ENCODE results near the gene MBTPS1. TPM values are rescaled to one million over a fixed set of nuclear protein-coding genes. Genes with fewer than 3 reads are reported as not detected.
A peak's percentile ranks its signal among the peaks of the same experiment; 100 is the strongest.

The MBTPS1 gene
- total and polyA plus RNA-seq, 2 experiments from 2014 or later, result 61.0 to 69.7 TPM

GRCh38 chr16:84016477-84016876, 100.3 kb downstream of the MBTPS1 start:
- TF ChIP-seq, protein P1, sequence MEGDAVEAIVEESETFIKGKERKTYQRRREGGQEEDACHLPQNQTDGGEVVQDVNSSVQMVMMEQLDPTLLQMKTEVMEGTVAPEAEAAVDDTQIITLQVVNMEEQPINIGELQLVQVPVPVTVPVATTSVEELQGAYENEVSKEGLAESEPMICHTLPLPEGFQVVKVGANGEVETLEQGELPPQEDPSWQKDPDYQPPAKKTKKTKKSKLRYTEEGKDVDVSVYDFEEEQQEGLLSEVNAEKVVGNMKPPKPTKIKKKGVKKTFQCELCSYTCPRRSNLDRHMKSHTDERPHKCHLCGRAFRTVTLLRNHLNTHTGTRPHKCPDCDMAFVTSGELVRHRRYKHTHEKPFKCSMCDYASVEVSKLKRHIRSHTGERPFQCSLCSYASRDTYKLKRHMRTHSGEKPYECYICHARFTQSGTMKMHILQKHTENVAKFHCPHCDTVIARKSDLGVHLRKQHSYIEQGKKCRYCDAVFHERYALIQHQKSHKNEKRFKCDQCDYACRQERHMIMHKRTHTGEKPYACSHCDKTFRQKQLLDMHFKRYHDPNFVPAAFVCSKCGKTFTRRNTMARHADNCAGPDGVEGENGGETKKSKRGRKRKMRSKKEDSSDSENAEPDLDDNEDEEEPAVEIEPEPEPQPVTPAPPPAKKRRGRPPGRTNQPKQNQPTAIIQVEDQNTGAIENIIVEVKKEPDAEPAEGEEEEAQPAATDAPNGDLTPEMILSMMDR (IDR thresholded peaks at IDR 0.05; ENCODE audit: low read depth, low read length), result no peak
- Histone ChIP-seq H3K36me3 (no peaks in the 10 kb centered on the region), H3K4me1 (ENCODE audit: low read depth) (no peaks in the 10 kb centered on the region), H3K27ac (no peak overlapping the region), H3K9me3 (ENCODE audit: low read depth) (no peaks in the 10 kb centered on the region), H3K27me3 (no peaks in the 10 kb centered on the region), H3K4me3 (no peak overlapping the region)
- DNase-seq (ENCODE audit: low read depth in 1 of 2, low spot score in 1 of 2), result no peak

DNA sequence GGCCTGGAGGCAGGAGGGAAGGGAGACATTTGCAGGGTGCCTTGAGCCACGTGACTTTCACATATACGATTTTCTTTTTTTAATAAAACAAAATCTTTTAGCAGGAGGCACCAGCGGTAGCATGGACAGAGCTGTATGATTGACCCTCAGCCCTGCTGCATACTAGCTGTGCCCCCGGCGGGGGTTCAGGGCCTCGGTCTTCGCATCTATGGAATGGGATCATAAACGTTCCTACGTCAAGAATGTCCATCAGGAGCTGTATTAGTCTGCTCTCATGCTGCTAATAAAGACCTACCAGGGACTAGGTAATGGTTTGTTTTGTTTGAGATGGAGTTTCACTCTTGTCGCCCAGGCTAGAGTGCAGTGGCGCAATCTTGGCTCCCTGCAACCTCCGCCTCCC, 101.3 kb downstream of the MBTPS1 start:
- Histone ChIP-seq H3K27ac (no peak overlapping the region), H3K4me3 (no peak overlapping the region), H3K36me3 (no peaks in the 10 kb centered on the region), H3K27me3 (no peaks in the 10 kb centered on the region), H3K9me3 (ENCODE audit: low read depth) (no peaks in the 10 kb centered on the region), H3K4me1 (ENCODE audit: low read depth) (no peaks in the 10 kb centered on the region)
- DNase-seq (ENCODE audit: low read depth in 1 of 2, low spot score in 1 of 2), result no peak
- TF ChIP-seq, protein P1 (IDR thresholded peaks at IDR 0.05; ENCODE audit: low read depth, low read length), result no peak

DNA sequence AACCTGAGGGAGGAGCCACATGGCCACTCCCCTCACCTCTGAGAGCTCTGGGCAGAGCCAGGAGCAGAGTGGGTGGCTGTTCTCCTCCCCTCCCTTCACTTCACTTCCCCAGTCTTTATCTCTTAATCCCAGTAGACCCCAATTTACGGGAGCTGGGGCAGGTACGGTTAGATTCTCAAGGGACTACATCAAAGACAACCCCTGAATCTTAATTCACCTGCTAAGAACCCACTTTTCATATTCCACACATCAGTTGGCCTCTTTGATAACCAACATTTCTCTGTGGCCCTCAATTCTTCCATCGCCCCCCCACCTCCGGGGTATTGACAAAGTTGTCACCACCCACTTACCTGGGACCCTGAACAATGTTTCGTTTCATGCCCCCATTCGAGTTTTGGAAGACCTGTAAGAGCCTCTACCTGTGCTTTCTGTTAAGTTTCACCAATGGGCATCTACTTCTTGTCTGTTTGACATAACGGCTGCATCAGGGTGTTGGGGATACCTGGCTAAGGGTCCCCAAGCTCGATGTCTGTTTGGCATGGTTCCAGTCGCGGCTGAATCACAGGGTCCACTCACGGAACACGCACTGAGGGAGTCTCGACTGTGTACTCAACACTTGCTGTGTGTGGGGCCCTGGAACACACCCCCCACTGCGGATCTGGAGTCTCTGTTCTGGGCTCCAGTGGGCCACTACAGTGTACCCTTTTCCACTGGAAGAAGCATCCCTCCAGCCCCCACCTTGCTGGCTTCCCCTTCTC, 102.0 kb downstream of the MBTPS1 start:
- H3K36me3 ChIP-seq, result no peaks in the 10 kb centered on the region
- no peaks in the 10 kb centered on the region for H3K27me3 ChIP-seq
- DNase-seq (ENCODE audit: low read depth in 1 of 2, low spot score in 1 of 2), result no peak
- TF ChIP-seq, protein P1 (IDR thresholded peaks at IDR 0.05; ENCODE audit: low read depth, low read length), result no peak
- H3K4me3 ChIP-seq, result no peak overlapping the region
- H3K9me3 ChIP-seq (ENCODE audit: low read depth), result no peaks in the 10 kb centered on the region
- H3K27ac ChIP-seq, result no peak overlapping the region
- no peaks in the 10 kb centered on the region for H3K4me1 ChIP-seq (ENCODE audit: low read depth)

GRCh38 chr16:84013787-84014569, 102.8 kb downstream of the MBTPS1 start:
- Histone ChIP-seq H3K36me3 (no peaks in the 10 kb centered on the region), H3K9me3 (ENCODE audit: low read depth) (no peaks in the 10 kb centered on the region), H3K27ac (no peak overlapping the region), H3K4me1 (ENCODE audit: low read depth) (no peaks in the 10 kb centered on the region), H3K4me3 (no peak overlapping the region), H3K27me3 (no peaks in the 10 kb centered on the region)
- DNase-seq (ENCODE audit: low read depth in 1 of 2, low spot score in 1 of 2), result peak; percentile 41 to 85
- TF ChIP-seq, protein P1 (IDR thresholded peaks at IDR 0.05; ENCODE audit: low read depth, low read length), result no peak

DNA sequence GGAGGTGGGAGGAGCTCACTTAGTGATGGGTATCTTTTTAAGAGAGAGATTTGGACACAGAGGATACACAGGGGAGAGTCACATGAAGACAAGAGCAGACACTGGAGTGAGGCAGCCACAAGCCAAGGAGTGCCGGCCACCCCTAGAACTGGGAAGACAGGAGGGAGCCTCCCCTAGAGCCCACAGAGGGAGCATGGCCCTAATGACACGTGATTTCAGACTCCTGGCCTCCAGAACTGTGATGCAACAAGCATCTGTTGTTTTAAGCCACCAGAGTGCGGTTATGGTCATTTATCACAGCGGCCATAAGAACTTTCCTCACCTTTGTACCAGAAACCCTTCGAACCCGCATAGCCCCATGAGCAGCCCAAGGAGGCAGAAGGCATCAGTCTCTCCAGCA, 107.5 kb downstream of the MBTPS1 start:
- Histone ChIP-seq H3K36me3 (no peaks in the 10 kb centered on the region), H3K4me3 (no peak overlapping the region), H3K27me3 (no peaks in the 10 kb centered on the region), H3K9me3 (ENCODE audit: low read depth) (no peaks in the 10 kb centered on the region), H3K4me1 (ENCODE audit: low read depth) (no peaks in the 10 kb centered on the region), H3K27ac (no peak overlapping the region)
- TF ChIP-seq, protein P1 (IDR thresholded peaks at IDR 0.05; ENCODE audit: low read depth, low read length), result no peak
- DNase-seq (ENCODE audit: low read depth in 1 of 2, low spot score in 1 of 2), result no peak

All from cardiac muscle cell (in vitro differentiated cells and primary cell).